Astrocyte (in vitro differentiated cells and primary cell): ENCODE results near the gene TGM2. TPM values are rescaled to one million over a fixed set of nuclear protein-coding genes. Genes with fewer than 3 reads are reported as not detected.

ENCODE experiments used
- DNase-seq: peaks from one replicate; pipeline ENCODE4 v3.0.0-alpha.2; 2010; ENCODE audit warnings: low read depth
- FAIRE-seq: peaks from 2 replicates; lab custom pipeline; 2011; peaks lifted over from hg19 to GRCh38; lab: Jason Lieb, UNC
- H2AFZ ChIP-seq: 2 replicates; pipeline ENCODE4 v1.6.0; 2012; ENCODE audit warnings: low read depth, low read length, inconsistent platforms
- H3K27ac ChIP-seq: 2 replicates; pipeline ENCODE4 v1.5.1; 2011; ENCODE audit warnings: low read depth, low read length, inconsistent platforms
- H3K27me3 ChIP-seq: 2 replicates; pipeline ENCODE4 v1.6.0; 2011; ENCODE audit warnings: low read length, inconsistent platforms; ENCODE audit not compliant: insufficient read depth
- H3K36me3 ChIP-seq: 2 replicates; pipeline ENCODE4 v1.5.1; 2011; ENCODE audit warnings: low read length, inconsistent platforms; ENCODE audit not compliant: insufficient read depth
- H3K4me1 ChIP-seq: 2 replicates; pipeline ENCODE4 v1.5.1; 2011; ENCODE audit warnings: low read length, inconsistent platforms; ENCODE audit not compliant: insufficient read depth
- H3K4me2 ChIP-seq: 2 replicates; pipeline ENCODE4 v1.6.0; 2012; ENCODE audit warnings: low read length, inconsistent platforms
- H3K4me3 ChIP-seq: 2 replicates; pipeline ENCODE4 v1.5.1; 2011; ENCODE audit warnings: low read depth, mild to moderate bottlenecking, low read length, inconsistent platforms; ENCODE audit not compliant: insufficient read depth
- H3K79me2 ChIP-seq: 2 replicates; pipeline ENCODE4 v1.6.0; 2012; ENCODE audit warnings: mild to moderate bottlenecking, low read length, inconsistent platforms; ENCODE audit not compliant: insufficient read depth
- H3K9ac ChIP-seq: 2 replicates; pipeline ENCODE4 v1.6.0; 2012; ENCODE audit warnings: mild to moderate bottlenecking, low read length, inconsistent platforms
- H3K9me3 ChIP-seq: 2 replicates; pipeline ENCODE4 v1.5.1; 2012; ENCODE audit warnings: low read depth, mild to moderate bottlenecking, low read length, inconsistent platforms; ENCODE audit not compliant: insufficient read depth
- H4K20me1 ChIP-seq: 2 replicates; pipeline ENCODE4 v1.6.0; 2012; ENCODE audit warnings: low read length, inconsistent platforms; ENCODE audit not compliant: insufficient read depth
- H3K27ac Mint-ChIP-seq: one replicate; pipeline ENCODE4 v1.8.0; 2021; ENCODE audit warnings: mild to moderate bottlenecking, mixed read lengths; ENCODE audit not compliant: unreplicated experiment
- H3K27me3 Mint-ChIP-seq: one replicate; pipeline ENCODE4 v1.8.0; 2021; ENCODE audit warnings: low read depth, mixed read lengths; ENCODE audit not compliant: unreplicated experiment
- H3K36me3 Mint-ChIP-seq: one replicate; pipeline ENCODE4 v1.8.0; 2021; ENCODE audit warnings: low read depth, mixed read lengths; ENCODE audit not compliant: unreplicated experiment
- H3K4me1 Mint-ChIP-seq: one replicate; pipeline ENCODE4 v1.8.0; 2021; ENCODE audit warnings: low read depth, mixed read lengths; ENCODE audit not compliant: unreplicated experiment
- H3K4me3 Mint-ChIP-seq: one replicate; pipeline ENCODE4 v1.8.0; 2021; ENCODE audit warnings: mild to moderate bottlenecking, moderate library complexity, mixed read lengths; ENCODE audit not compliant: unreplicated experiment
- H3K9me3 Mint-ChIP-seq: one replicate; pipeline ENCODE4 v1.8.0; 2021; ENCODE audit warnings: mild to moderate bottlenecking, mixed read lengths; ENCODE audit not compliant: unreplicated experiment
- CTCF ChIP-seq: IDR thresholded peaks from 2 replicates; pipeline ENCODE4 v1.5.1; 2011; ENCODE audit warnings: low read depth, mild to moderate bottlenecking, inconsistent platforms, low read length, moderate library complexity; ENCODE audit not compliant: insufficient read depth
- EZH2 ChIP-seq: IDR thresholded peaks from 2 replicates; pipeline ENCODE4 v1.6.1; 2012; ENCODE audit warnings: mild to moderate bottlenecking, low read length, inconsistent platforms; ENCODE audit not compliant: insufficient read depth
- total RNA-seq: library from RNA; stranded (reverse); gene quantifications from 2 replicates; pipeline ENCODE4 v1.2.1, GENCODE V29; 2021

The TGM2 gene
- total RNA-seq, 1 donor from 2014 or later: 98.9 TPM

DNA sequence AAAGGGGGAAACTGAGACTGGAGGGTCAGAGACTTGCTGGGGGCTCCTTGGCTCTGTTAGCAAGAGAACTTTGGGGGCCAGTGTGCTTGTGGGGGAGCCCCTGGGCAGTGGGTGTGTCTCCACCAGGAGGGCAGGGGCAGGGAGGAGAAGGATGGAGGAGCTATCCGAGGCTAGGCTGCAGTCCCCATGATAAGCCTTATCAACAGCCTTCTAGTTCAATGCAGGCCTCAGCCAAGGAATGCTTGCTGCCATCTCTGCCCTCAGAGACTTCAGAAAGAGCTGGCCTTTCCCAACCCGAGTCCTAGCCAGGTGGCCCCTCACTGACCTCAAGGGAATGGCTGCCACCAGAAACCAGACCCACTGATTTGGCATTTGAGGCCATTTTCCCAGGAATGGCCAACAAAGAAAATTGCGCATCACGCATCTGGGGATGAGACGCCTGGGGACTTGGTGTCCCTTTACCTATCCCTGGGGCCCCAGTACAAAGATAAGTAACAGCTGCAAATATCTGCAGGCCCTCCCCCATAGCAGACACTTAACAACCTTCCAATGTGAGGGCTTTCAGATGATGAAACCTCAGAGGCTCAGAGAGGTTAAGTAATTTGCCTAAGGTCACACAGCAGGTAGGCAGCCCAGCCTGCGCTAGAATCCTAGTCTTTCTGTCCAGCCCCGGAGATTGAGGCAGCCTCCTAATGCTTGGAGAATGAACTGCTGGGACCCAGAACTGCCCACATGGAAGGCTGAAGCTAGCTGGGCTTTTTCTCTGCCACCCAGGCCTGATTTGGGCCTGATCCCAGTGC lies 4.9 kb downstream of the TGM2 start:
- Histone ChIP-seq H3K27me3 (no peaks in the 10 kb centered on the region), H3K4me3 (no peak overlapping the region), H3K36me3 (peaks cover 29% of the 10 kb centered on the region), H3K27ac (no peak overlapping the region), H3K9ac (no peak overlapping the region), H3K4me2 (no peak overlapping the region), H3K4me1 (peaks cover 27% of the 10 kb centered on the region), H2AFZ (no peak overlapping the region), H4K20me1 (peaks cover 13% of the 10 kb centered on the region), H3K9me3 (no peaks in the 10 kb centered on the region), H3K79me2 (peaks cover 48% of the 10 kb centered on the region)
- FAIRE-seq (no peak), DNase-seq (no peak)
- peaks cover 3% of the 10 kb centered on the region for H3K4me1 Mint-ChIP-seq
- peaks cover 5% of the 10 kb centered on the region for H3K36me3 Mint-ChIP-seq
- no peak overlapping the region for H3K4me3 Mint-ChIP-seq
- no peak overlapping the region for H3K27ac Mint-ChIP-seq
- no peak for TF ChIP-seq EZH2
- TF ChIP-seq CTCF: no peak
- H3K27me3 Mint-ChIP-seq: no peaks in the 10 kb centered on the region
- H3K9me3 Mint-ChIP-seq: no peaks in the 10 kb centered on the region

DNA sequence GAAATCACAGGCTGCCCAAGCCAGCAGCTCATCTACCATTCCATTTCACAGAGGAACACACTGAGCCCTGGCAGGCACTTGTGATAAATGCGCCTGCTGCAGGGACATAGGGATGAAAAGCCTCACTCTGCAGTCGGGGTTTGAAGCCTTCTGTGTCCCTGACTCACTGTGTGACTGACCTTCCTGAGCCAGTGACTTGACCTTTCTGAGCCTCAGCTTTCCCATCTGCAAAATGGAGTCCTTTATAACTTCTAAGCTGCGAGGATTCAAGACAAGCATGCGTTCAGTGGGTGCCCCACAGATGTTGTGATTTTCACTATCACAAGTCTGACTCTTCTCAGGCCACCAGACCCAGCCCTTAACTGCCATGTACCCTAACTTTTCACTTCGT lies 5.5 kb downstream of the TGM2 start:
- Histone ChIP-seq H3K9me3 (no peaks in the 10 kb centered on the region), H3K9ac (no peak overlapping the region), H2AFZ (no peak overlapping the region), H3K36me3 (peaks cover 29% of the 10 kb centered on the region), H3K79me2 (peaks cover 43% of the 10 kb centered on the region), H3K4me2 (no peak overlapping the region), H3K4me3 (no peak overlapping the region), H4K20me1 (peaks cover 13% of the 10 kb centered on the region), H3K27ac (no peak overlapping the region), H3K27me3 (no peaks in the 10 kb centered on the region), H3K4me1 (peaks cover 23% of the 10 kb centered on the region)
- no peaks in the 10 kb centered on the region for H3K27me3 Mint-ChIP-seq
- DNase-seq: no peak
- FAIRE-seq: no peak
- H3K4me1 Mint-ChIP-seq: peaks cover 3% of the 10 kb centered on the region
- peaks cover 5% of the 10 kb centered on the region for H3K36me3 Mint-ChIP-seq
- no peaks in the 10 kb centered on the region for H3K9me3 Mint-ChIP-seq
- no peak for TF ChIP-seq CTCF
- TF ChIP-seq EZH2: no peak
- H3K4me3 Mint-ChIP-seq: no peak overlapping the region
- no peak overlapping the region for H3K27ac Mint-ChIP-seq
